ENCODE data around the gene MED20.

Gene MED20

DNA sequence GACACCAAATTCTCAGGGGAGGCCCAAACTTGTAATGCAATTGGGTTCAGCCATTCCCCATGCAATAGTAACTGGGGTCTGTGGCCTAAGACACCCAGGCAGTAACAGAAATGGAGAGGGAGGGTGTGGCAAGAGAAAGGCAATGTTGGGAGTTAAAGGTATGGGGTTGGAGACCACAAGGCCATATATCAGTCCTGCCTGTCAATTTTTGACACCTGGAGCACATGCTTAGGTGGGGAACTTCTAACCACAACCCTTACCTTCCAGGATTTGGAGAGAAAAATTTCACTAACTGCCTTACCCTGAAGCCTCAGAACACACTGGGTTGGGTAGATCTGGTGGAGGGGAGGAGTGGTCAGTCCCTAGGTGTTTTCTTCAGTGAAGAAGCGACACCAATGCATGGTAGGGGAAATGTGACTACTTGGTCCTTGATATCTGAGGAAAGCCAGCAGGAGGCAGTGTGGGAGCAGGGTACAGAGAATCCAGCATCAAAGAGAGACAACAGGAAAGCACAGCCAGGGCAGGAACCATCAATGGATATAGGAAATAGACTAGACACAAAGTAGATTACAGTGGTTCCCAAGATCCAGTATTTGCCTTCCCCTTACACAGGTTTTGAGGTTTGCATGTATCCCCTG, 18.9 kb downstream of the MED20 start:
- Mint-ChIP-seq H3K4me3 (no peak overlapping the region), H3K36me3 (ENCODE audit: low read depth) (peaks cover 19% of the 10 kb centered on the region), H3K27ac (no peak overlapping the region), H3K9me3 (no peaks in the 10 kb centered on the region), H3K27me3 (ENCODE audit: low read depth) (no peaks in the 10 kb centered on the region), H3K4me1 (ENCODE audit: low read depth) (peaks cover 18% of the 10 kb centered on the region)

DNA sequence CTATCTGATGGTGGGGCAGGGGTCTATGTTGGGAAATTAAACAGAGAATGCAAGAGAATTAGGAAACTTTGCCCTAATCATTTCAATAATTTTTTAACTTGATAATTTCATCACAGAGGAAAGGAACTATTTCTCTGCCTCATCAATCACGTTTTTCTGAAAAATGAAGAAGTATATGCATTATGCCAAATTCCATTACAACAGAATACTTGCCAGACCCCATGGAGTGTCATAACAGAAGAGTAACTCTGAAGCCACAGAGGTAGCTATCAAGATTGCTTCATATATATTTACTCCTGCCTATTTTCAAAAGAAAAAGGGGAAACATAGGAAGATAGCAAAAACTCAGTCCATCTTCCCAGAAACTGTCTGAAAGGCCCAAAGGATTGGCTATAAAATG, 20.1 kb downstream of the MED20 start:
- no peak overlapping the region for H3K27ac Mint-ChIP-seq
- no peaks in the 10 kb centered on the region for H3K9me3 Mint-ChIP-seq
- H3K4me3 Mint-ChIP-seq = no peak overlapping the region
- peaks cover 19% of the 10 kb centered on the region for H3K4me1 Mint-ChIP-seq (ENCODE audit: low read depth)
- peaks cover 14% of the 10 kb centered on the region for H3K36me3 Mint-ChIP-seq (ENCODE audit: low read depth)
- H3K27me3 Mint-ChIP-seq (ENCODE audit: low read depth) = no peaks in the 10 kb centered on the region

DNA sequence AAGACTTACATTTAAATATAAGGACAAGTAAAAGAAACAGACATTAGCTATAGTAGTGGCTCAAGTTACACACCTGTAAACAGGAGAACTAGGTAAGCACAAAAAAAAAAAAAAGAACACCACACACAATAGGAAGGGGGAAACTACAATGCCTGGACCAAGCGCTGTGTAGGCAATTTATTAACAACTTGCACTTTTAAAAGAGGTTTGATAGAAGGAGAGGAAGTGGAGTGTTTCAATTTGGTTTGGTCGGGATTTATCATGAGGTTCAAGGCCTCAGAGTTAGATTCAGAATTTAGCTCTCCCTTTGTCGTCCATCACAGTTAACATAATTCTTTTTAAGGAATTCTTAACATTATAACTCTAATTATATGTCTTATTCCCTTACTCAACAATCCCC, 24.7 kb downstream of the MED20 start:
- Mint-ChIP-seq H3K27ac (peak overlapping the region; percentile 83), H3K9me3 (no peaks in the 10 kb centered on the region), H3K36me3 (ENCODE audit: low read depth) (peaks cover 2% of the 10 kb centered on the region), H3K27me3 (ENCODE audit: low read depth) (no peaks in the 10 kb centered on the region), H3K4me1 (ENCODE audit: low read depth) (peaks cover 9% of the 10 kb centered on the region), H3K4me3 (no peak overlapping the region)

DNA sequence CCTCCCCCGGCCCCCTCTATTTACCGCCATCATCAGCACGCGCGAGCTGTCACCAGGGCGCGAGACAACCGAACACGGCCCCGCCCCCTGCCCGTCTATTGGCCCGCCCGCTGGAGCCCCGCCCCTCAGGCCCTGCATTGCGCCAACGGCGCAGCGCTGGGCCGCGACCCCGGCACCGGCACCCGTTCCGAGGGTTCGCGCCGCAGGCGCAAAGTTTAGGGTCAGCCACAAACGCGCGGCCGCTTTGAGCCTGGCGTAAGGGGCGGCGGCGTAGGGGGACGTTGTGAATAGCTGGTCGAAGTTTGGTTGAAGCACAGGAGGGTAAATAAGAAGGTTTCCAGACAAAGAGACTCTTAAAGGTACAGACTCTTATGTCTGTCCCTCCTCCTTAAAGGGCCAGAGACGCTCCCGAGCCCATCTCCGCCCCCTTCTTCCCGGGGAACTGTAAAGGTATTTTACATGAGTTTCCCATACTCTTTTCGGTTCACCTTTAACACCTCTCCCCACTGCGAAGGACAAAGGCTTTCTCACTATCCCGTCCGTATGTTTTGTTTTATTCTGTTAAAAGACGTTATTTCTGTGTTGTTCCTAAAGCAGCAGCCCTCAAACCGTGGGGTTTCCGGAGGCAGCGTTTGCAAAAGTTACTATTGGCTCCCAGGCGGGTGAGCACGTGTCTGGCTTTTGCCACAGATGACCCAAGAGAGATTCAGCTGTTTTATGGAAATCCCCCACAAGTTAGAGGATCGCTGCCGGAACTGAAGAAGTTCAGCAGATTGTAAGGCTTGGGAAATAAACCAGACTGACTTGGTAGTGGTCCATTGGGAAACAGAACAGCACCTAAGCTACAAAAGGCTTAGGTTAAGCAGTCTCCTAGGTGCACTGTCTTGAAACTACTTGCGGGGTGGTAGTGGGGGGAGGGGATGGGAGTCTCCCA, 25.4 kb downstream of the MED20 start, which contains the start of gene USP49:
USP49 (minus strand) TSS at position 76 of the 934 bp plus-strand sequence. CDS start 88,392 bp downstream, outside the sequence.
- H3K27me3 Mint-ChIP-seq (ENCODE audit: low read depth) = no peaks in the 10 kb centered on the region
- peaks cover 2% of the 10 kb centered on the region for H3K36me3 Mint-ChIP-seq (ENCODE audit: low read depth)
- H3K9me3 Mint-ChIP-seq = no peaks in the 10 kb centered on the region
- H3K27ac Mint-ChIP-seq = peak within 1 kb of the TSS; percentile 83
- peaks cover 9% of the 10 kb centered on the region for H3K4me1 Mint-ChIP-seq (ENCODE audit: low read depth)
- H3K4me3 Mint-ChIP-seq = no peak within 1 kb of the TSS

DNA sequence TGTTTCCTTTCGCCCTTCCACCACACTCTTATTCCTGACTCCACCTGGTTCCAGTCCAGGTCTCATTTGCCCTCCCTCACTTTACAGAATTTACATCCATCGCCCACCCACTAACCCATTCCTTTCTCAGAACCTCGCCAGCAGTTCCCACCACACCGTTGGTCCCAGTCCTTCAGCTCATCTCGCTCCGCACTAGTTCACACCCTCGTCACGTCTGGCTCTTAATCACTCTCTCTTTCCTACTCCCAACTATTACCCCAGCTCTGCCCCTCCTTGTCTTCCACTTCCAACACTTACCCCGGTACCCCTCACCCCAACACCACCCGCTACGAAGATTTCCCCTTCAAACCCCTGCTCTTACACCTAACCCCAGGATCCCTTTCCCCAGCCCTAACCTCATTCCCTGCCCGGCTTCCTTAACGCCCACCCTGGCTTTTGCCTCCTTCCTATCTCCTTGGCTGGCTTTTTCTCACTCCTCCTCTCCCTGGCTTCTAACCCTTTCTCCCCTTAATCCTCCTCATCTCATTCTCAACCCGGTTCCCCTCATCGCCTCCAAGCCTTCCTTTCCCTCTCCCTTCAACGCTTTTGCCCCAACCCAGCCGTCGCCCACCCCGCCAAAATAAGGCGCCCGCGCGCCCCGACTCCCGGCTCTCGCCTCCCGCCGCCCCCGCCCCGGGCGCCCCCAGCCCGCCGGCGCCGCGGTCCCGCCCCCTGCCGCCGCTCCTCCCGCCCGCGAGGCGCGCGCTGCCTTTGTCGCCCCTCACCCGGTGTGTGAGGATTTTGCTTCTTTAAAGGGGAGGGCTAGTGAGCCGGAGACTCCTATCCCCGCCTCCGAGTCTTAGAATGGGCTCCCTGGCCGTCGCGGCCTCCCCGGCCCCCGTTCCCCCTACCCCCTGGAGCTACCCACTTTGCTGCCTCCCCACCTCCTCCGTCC, 26.3 kb downstream of the MED20 start:
- no peaks in the 10 kb centered on the region for H3K27me3 Mint-ChIP-seq (ENCODE audit: low read depth)
- H3K27ac Mint-ChIP-seq = peak overlapping the region; percentile 83
- H3K4me3 Mint-ChIP-seq = no peak overlapping the region
- H3K36me3 Mint-ChIP-seq (ENCODE audit: low read depth) = peaks cover 4% of the 10 kb centered on the region
- peaks cover 9% of the 10 kb centered on the region for H3K4me1 Mint-ChIP-seq (ENCODE audit: low read depth)
- H3K9me3 Mint-ChIP-seq = no peaks in the 10 kb centered on the region

DNA sequence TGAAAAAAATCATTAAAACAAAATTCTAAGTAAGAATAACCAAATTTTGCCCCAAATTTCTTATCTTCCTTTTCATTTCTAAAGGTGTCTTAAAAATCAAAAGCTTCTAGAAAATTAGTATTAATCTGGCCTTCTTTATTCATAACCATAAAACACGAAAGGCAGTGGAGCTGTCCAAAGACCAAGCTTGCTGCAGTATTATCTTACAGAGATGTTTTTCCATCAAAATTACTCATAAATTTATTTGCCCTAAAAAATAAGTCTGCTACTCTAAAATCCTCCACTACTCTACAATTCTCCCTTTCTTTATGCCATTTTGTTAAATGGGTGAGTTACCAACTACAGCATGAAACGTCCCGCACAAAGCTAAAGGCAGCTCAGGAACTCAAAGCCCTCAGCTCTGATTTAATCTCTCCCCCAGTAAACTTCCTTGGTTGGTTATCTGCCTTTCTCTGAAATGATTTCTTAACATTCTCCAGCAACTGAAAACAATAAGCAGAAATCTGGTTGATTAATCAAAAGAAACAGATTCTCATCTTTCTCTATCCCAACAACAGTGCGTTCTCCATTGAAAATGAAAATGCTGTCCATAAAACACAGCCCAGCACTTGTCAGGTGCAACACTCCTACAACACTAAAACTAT, 27.9 kb downstream of the MED20 start:
- Mint-ChIP-seq H3K4me1 (ENCODE audit: low read depth) (peaks cover 9% of the 10 kb centered on the region), H3K9me3 (no peaks in the 10 kb centered on the region), H3K27me3 (ENCODE audit: low read depth) (no peaks in the 10 kb centered on the region), H3K4me3 (no peak overlapping the region), H3K27ac (no peak overlapping the region), H3K36me3 (ENCODE audit: low read depth) (peaks cover 4% of the 10 kb centered on the region)

DNA sequence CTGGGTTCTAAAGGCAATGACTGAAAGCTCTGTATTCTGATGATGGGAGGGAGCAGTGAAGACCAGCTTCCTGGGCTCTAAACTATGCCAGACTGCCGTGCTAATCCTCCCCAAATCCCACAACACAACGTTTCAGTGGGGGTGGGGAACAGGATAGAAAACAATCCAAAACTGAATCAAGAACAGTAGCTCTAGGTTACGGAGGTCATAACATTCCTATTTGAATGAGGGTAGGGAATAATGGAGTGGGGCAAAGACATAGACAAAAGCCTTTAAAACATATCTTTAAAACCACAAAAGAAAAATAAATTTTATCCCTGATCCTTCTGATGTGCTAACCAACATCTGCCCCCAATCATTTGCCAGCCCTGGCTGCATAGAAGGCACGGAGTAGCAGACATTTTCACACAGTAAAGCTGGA, 33.6 kb downstream of the MED20 start:
- no peaks in the 10 kb centered on the region for H3K4me1 Mint-ChIP-seq (ENCODE audit: low read depth)
- no peaks in the 10 kb centered on the region for H3K27me3 Mint-ChIP-seq (ENCODE audit: low read depth)
- no peak overlapping the region for H3K4me3 Mint-ChIP-seq
- H3K27ac Mint-ChIP-seq = no peak overlapping the region
- H3K36me3 Mint-ChIP-seq (ENCODE audit: low read depth) = peaks cover 5% of the 10 kb centered on the region
- H3K9me3 Mint-ChIP-seq = no peaks in the 10 kb centered on the region

DNA sequence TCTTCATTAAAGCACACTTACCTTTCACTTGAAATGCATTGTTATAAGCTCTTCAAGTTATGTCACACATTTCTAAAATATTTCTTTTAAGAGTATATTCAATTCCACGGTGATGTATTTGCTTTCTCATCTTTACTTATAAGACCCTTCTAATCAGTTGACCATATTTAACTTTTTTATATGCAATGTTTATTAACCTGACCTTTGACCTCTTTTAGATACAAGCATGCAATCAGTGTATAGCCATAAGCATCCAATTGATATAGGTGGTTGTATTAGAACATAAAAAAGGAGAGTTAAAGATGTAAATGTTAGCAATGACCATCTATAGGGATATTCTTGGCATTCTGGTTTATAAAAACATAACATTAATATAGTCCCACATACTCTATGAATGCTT, 35.0 kb downstream of the MED20 start:
- Mint-ChIP-seq H3K4me3 (no peak overlapping the region), H3K9me3 (no peaks in the 10 kb centered on the region), H3K36me3 (ENCODE audit: low read depth) (peaks cover 5% of the 10 kb centered on the region), H3K27ac (no peak overlapping the region), H3K4me1 (ENCODE audit: low read depth) (no peaks in the 10 kb centered on the region), H3K27me3 (ENCODE audit: low read depth) (no peaks in the 10 kb centered on the region)

DNA sequence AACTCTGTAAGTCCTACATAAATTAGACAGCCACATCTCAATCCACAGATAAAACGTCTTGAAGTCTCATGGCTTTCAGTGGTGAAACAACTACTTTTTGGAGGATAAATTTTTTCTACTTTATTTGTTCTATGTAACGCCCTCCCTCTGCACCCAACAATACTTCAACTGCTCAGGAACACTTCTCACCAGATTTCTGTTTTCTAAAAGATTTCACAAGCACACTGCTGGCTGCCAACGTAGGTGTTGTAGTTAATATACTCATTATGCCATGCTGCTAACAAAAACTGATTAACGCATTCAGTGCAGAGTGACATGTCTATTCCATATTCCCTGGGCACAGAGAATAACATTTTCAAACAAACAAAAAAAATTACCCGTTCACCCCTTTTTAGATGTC, 36.0 kb downstream of the MED20 start:
- no peak overlapping the region for H3K4me3 Mint-ChIP-seq
- no peaks in the 10 kb centered on the region for H3K9me3 Mint-ChIP-seq
- no peak overlapping the region for H3K27ac Mint-ChIP-seq
- H3K36me3 Mint-ChIP-seq (ENCODE audit: low read depth) = peaks cover 3% of the 10 kb centered on the region
- no peaks in the 10 kb centered on the region for H3K27me3 Mint-ChIP-seq (ENCODE audit: low read depth)
- H3K4me1 Mint-ChIP-seq (ENCODE audit: low read depth) = no peaks in the 10 kb centered on the region

DNA sequence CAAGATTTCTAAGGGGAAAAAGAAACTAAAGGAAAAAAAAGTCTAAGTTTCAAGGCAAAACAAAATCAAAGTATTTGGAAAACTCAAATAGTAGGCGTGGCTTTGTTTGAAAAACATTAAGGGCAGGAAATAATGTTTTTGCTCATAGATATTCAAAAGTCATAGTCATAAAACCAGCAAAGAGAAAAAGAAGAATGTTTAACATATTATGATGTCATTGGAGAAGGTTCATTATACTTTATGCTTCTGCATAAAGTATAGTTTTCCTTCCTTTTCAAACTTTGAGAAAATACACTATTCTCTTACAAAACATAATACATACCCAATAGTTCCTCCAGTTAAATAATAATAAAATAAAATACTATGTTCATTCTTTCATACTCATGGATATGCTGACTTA, 39.4 kb downstream of the MED20 start:
- Mint-ChIP-seq H3K4me1 (ENCODE audit: low read depth) (no peaks in the 10 kb centered on the region), H3K36me3 (ENCODE audit: low read depth) (peaks cover 3% of the 10 kb centered on the region), H3K27ac (no peak overlapping the region), H3K4me3 (no peak overlapping the region), H3K9me3 (no peaks in the 10 kb centered on the region), H3K27me3 (ENCODE audit: low read depth) (no peaks in the 10 kb centered on the region)

DNA sequence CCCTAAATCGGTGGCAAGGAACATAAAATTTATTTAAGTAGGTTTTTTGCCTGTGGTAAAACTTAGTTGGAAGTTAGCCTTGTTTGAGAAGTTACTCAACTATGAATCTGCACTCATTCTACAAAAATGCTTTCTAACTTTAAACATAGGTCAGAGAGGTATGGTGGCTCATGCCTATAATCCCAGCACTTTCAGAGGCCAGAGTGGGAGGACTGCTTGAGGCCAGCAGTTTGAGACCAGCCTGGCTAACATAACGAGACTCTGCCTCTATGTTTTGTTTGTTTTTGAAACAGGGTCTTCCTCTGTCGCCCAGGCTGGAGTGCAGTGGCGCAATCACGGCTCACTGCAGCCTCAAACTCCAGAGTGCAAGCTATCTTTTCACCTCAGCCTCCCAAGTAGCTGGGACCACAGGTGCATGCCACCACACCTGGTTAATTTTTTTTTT, 42.0 kb downstream of the MED20 start:
- no peaks in the 10 kb centered on the region for H3K9me3 Mint-ChIP-seq
- H3K27ac Mint-ChIP-seq = no peak overlapping the region
- no peaks in the 10 kb centered on the region for H3K27me3 Mint-ChIP-seq (ENCODE audit: low read depth)
- H3K36me3 Mint-ChIP-seq (ENCODE audit: low read depth) = no peaks in the 10 kb centered on the region
- no peak overlapping the region for H3K4me3 Mint-ChIP-seq
- no peaks in the 10 kb centered on the region for H3K4me1 Mint-ChIP-seq (ENCODE audit: low read depth)

DNA sequence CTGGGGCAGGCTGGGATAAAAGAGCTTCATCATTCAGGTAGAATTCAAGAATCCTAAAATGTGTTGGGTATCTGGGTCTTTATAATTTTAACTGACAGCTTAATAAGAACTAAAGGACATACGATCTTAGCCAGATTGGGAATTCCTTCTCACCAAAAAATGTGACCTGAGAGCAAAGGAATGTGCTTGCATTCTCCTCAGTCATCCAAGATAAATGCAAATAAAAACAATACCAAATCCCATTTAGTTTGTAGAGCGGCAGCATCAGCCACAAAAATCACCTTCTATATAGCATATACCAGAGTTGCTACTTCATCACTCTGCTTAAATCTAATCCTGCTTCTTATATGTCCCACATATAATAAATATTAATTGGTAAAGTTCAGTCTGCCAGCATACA, 42.7 kb downstream of the MED20 start:
- Mint-ChIP-seq H3K9me3 (no peaks in the 10 kb centered on the region), H3K36me3 (ENCODE audit: low read depth) (no peaks in the 10 kb centered on the region), H3K27ac (no peak overlapping the region)

DNA sequence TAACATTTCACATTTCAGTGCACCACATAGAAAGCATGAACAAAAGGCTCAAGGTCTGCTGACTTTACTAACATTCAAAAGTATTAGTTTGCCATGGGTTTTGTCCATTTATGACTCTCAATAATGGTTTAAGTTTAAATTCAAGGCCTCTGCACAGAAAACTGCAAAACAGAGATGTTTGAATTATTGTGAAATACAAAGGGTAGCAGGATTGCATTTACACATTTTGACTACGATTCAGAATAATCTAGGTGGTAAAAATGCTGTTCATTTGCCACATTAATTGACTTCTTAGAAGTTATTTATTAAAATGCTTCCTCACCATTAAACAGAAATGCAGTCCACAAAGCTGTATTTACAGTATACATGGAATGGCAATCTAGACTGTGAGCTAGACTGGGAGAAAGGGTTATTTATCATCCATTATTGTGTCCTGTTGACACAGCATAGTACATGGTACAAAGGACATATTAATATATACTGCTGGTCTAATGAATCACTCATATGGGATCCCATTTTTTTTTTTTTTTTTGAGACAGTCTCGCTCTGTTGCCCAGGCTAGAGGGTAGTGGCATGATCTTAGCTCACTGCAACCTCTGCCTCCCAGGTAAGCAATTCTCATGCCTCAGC, 43.8 kb downstream of the MED20 start:
- no peaks in the 10 kb centered on the region for H3K9me3 Mint-ChIP-seq
- no peak overlapping the region for H3K4me3 Mint-ChIP-seq
- H3K27ac Mint-ChIP-seq = no peak overlapping the region
- no peaks in the 10 kb centered on the region for H3K4me1 Mint-ChIP-seq (ENCODE audit: low read depth)
- no peaks in the 10 kb centered on the region for H3K36me3 Mint-ChIP-seq (ENCODE audit: low read depth)
- H3K27me3 Mint-ChIP-seq (ENCODE audit: low read depth) = no peaks in the 10 kb centered on the region

More for the DNA sequence above, 42.7 kb downstream of the MED20 start:
- no peaks in the 10 kb centered on the region for H3K4me1 Mint-ChIP-seq (ENCODE audit: low read depth)
- no peak overlapping the region for H3K4me3 Mint-ChIP-seq
- H3K27me3 Mint-ChIP-seq (ENCODE audit: low read depth) = no peaks in the 10 kb centered on the region

Measured in T-helper 1 cell treated with Interleukin-12 subunit alpha and Interleukin-12 subunit beta and Interleukin-4 antibody, amounts not matched to agents 30 μg/mL and 1 μg/mL, for 36 hours (primary cell).